OCI-LY1 (cell line): ENCODE data around the gene DRC7.

ENCODE experiments used
- CTCF ChIP-seq: fragments of 200-600 bp; sonication (generic), shearing (Covaris generic); IDR thresholded peaks from 2 replicates; pipeline ENCODE4 v1.5.1; 2017; ENCODE audit warnings: mild to moderate bottlenecking, antibody characterized with exemption, low read length, moderate library complexity, mixed read lengths
- EZH2 ChIP-seq: fragments of 200-600 bp; sonication (generic), shearing (Covaris generic); IDR thresholded peaks from 2 replicates; pipeline ENCODE4 v1.8.0; 2017; ENCODE audit warnings: borderline replicate concordance, mixed run types, mild to moderate bottlenecking, antibody characterized with exemption, low read length, moderate library complexity, mixed read lengths

DNA sequence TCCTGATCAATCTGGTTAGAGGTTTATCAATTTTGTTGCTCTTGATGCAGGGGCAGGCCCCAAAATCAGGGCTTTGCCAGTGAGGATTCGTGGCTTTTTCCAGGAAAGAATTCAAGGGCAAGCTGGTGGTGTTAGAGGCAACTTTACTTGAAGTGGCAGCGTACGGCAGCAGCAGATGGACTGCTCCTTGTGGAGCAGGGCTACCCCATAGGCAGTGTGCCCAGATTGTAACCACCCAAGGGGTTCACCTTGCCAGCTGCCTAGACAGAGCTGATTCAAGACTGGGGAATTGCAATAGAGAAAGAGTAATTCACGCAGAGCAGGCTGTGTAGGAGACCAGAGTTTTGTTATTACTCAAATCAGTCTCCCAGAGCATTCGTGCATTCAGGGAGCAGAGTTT lies 16.7 kb downstream of the DRC7 start:
- TF ChIP-seq CTCF: no peak
- no peak for TF ChIP-seq EZH2
